Stimulated activated CD8-positive, alpha-beta memory T cell treated with anti-CD3 and anti-CD28 coated beads, Interleukin-12 subunit alpha, Interleukin-12 subunit beta, amount 100 ng/mL, for 4 hours (primary cell): ENCODE measurements around the gene LAMP2.

ENCODE experiments used
- DNase-seq: peaks from one replicate; pipeline ENCODE4 v3.0.0-alpha.2; 2020; ENCODE audit warnings: low read depth

The LAMP2 gene

DNA sequence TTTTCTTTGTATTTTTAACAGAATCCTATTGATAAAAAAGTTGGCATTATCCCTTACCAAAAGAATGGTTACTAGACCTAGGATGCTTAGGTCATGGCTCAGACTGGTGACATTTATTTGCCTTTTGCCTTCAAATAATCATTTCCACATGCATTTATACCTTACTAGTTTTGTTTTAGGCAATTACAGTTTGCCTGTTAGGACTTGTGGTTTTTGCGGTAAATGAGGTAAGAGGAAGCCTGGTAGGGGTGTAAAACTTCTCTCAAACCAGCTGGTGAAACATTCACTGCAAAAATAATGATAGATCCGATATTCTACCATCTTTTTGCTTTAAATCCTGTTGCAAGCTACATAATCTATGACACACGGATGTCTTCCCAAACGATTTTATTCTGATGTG is 12.1 kb downstream of the LAMP2 start:
- no peak for DNase-seq

DNA sequence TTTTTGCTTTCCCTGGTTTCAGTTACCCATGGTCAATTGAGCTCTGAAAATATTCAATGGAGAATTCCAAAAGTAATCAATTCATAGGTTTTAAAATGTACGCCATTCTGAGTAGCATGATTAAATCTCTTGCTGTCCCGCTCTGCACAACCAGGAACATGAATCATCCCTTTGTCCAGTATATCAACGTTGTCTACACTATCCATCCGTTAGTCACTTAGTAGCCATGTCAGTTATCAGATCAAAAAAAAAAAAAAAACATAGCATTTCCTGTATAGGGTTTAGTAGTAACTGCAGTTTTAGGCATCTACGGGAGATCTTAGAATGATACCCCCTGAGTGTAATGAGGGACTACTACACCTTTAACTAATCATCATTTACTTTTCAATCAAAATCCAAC is 15.1 kb downstream of the LAMP2 start:
- DNase-seq: no peak

DNA sequence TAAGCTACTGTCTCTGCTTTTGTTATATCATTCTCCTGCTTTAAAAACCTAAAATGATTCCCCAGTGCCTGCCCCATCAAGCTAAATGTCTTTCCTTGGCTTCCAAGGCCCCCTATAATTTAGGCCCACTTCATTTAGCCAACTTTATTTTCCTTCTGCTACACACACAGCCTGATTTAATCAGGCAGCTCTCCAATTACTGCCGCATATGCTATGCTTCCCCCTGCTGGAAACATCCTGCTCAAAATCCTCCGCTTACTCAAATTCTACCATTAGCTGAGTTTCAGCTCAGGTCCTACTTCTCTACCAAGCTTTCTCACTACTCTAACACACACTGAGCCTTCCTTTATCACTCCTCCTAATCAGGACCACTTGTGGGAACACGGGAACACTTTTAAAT is 17.0 kb downstream of the LAMP2 start:
- DNase-seq: no peak

DNA sequence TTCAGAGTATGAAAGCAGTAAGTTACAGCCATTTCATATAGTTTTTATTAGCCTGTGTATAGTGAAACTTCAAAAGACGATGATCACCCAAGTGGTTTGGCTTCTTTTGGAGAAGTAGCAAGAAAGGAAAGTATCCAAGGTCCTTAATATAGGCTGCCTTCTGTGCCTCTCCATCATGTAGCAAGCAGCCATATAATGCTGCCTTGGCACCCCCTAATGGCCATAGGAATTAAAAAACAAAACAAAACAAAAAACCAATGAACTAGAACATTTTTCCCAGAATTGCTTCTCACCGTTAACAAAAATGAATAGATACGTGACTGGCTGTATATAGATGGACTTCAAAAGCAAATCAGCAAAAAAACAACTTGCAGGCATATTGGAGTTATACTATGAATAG is 18.9 kb downstream of the LAMP2 start:
- no peak for DNase-seq

DNA sequence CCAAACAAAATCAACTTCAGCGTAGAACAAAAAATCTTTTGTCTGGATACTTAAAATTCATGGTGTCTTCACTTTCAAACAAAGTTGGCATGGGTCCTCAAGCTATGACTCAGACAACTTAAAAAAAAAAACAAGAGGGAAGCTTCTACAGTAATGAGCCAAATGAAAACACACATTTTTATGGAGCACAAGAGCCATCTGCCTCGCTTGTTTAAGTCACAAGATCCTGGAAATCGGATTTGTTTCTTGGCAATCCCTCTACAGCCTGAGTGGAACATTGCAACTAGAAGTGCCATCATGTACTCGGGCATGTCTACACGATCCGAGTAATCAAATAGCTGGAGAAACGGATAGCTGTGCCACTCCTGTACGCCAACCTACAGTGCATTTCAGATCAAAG is 22.6 kb downstream of the LAMP2 start:
- DNase-seq: no peak

DNA sequence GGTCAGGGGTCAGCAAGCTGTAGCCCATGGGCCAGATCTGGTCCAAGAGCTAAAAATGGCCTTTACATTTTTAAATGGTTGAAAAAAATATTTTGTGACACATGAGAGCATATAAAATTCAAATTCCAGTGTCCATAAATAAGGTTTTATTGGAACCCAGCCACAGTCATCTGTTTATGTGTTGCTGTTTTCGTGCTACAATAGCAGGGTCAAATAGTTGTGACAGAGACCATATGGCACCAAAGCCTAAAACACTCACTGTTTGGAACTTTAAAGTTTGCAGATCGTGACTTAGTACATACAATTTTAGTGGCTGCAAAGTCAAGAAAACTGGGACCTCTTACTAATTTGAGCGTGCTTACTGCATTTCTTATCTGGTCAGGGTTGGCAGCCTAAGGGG is 29.2 kb downstream of the LAMP2 start:
- DNase-seq: no peak

DNA sequence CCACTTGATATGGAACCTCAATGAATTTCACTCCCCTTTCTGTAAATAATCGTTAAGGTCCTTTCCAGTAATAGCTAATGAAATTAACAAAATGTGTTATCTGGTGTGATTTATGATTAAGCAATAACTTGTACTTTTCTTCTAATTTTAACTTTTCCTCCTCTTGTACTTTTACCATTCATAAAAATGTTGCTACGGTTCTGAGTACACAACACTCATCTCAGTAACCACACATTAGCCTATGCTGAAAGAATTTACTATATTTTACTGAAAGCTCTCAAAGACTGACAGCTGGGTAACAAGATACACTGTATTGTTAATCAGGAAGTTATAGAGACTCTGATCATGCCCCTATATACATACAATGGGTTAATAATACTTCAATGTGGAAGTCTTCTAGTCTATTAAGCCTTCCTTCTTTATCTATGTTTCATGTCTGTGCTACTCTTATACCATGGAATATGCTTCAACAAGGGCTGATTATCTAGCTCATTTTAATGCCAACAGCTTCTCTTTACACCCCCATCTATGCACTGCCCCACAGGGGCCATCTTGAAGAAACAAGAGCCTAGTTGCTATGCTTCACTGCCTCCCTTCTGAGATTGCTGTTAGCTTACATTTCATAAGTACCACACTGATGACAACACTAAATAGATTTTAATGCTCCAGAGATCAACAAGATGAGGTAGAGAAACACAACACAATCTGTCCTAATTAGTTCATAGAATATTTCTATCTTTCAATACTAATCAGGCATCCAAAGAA is 39.1 kb downstream of the LAMP2 start:
- DNase-seq: no peak

DNA sequence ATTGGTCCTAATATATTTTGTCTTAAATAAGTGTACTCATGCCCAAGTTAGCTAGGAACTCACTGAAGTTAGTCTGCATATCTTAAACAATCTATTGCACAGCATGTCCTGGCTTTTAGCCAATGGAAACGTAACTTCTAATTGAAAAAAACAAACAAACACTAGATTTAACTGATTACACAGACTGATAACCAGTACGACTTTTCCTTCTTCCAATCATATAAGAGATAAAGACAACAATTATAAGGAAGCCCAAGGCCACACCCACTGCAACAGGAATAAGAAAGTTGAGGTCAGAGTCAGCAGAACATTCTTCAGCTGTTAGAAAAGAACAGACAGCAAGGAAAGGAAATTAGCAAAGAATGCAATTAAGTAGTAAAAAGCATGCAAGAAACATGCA is 40.8 kb downstream of the LAMP2 start:
- DNase-seq: no peak

DNA sequence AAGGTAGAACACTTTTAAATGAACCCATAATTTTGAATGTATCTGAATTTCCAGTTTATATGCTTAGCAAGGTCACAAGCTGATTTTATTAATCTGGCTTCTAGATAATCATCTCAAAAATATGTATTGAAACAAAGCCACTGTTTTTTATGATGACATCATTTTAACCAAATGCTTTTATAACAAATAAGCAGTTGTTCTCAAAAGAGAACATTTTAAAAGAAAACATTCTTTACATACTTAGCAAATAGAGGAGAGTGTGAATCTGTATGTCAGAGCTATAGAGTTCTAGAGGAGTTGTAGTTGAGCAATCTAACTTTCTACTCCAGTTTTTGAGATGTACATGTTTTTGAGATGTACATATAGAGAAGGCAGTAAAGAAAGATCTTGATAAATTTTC is 42.5 kb downstream of the LAMP2 start:
- DNase-seq: no peak

DNA sequence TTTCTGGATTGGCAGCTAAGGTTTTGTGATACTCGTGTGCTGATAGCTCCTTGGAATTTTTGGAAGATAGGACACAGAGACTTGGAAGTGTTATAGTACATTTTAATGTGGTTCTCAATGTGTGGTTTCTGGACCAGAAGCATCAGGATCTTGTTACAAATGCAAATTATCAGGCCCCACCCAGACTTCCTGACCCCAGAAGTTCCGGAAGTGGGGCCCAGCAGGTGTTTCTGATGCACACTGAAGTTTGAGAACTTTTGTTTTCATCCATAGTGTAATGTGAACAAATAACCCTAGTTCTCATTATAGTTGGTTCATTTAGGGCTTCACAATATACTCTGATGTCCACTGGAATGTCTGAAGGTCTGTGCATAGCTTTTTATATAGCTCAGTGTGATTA is 49.6 kb downstream of the LAMP2 start:
- no peak for DNase-seq

DNA sequence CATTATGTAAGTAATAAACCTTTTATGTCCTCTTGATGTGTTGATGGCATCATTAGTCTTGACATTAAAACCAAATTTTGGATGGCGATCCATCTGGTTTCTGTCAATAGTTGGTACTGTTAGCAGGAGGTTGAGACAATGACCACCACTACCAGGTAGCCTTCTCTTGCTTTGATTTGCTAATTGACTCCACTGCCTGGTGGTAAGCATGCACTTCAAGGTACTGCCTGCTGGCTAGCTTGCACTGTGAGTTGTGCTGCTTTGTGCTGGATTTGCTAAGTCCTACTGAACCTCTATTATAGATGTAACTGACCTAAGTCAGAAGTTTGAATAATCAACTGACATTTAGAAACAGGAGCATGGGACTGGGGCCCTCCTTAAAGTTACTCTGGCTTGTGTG is 60.9 kb downstream of the LAMP2 start:
- no peak for DNase-seq

DNA sequence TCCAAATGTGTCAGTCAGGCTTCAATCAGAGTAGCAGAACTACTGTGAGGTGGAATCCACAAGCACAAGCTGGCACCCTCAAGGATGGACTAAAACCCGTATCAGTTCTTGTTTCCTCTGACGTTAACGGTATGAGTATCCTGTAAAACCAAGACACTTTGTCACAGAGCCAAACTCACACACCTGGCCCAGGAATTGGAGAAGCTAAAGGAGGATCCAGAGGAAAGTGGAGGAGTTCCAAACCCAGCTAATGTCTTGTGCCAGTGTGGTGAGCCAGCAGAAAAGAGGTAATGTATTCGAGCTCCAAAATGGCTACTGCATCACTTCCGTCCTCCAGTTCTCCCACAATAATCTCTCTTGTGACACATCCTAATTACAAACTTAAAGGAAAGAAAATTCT is 62.5 kb downstream of the LAMP2 start:
- DNase-seq: no peak

DNA sequence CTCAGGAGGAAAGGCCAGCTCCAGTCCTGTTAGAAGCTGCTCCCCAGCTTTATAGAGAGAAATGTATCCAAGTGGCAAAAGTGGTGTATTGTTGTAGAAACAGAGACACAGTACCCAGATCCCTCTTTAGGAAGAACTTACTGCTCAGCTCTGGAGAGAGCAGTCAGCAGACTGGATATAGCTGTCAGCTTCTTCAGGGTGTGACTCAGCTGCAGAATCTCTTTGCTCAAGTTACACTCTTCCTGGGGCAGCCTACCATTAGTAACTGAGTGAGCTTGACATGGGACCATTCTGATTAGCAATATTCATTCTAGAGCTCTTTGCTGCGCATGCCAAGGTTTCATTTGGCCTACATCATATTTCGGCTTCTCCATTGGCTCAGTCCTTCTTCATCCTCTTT is 66.7 kb downstream of the LAMP2 start:
- no peak for DNase-seq

DNA sequence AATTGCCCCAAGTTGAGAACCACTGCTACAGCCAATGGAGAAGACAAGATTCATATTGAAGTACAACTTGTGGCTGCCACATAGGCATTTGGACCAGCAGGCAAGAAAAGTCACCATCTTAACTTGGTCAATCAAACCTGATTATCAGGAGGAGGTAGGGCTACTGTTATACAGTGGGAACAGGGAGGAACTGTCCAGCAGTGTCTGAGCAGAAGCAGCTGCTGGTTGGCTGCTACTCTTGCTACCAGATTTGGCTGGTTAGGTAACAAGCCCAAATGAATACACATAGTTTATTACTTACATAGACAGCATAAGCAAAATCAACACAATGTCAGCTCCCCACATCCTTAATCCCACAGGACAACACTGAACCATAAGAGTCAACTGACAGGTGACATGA is 67.8 kb downstream of the LAMP2 start:
- no peak for DNase-seq

DNA sequence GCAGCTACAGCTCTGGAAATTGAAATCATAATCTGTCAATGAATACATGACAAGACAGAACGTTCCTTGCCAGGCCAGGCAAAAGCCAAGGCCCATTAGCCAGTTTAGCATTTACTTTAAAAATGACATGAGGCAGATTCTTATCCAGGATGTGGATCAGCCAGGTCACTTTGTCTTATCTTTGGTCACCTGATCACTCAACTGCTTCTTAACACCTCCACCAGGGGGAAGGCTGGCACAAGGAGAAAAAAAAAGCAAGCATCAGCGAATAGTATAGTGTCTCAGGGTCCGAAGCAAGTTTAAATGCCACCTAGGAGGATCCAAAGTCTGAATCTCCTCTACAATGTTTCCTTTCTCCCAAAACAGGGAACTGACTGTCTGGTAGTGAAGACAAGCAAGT is 88.4 kb downstream of the LAMP2 start:
- DNase-seq: no peak

DNA sequence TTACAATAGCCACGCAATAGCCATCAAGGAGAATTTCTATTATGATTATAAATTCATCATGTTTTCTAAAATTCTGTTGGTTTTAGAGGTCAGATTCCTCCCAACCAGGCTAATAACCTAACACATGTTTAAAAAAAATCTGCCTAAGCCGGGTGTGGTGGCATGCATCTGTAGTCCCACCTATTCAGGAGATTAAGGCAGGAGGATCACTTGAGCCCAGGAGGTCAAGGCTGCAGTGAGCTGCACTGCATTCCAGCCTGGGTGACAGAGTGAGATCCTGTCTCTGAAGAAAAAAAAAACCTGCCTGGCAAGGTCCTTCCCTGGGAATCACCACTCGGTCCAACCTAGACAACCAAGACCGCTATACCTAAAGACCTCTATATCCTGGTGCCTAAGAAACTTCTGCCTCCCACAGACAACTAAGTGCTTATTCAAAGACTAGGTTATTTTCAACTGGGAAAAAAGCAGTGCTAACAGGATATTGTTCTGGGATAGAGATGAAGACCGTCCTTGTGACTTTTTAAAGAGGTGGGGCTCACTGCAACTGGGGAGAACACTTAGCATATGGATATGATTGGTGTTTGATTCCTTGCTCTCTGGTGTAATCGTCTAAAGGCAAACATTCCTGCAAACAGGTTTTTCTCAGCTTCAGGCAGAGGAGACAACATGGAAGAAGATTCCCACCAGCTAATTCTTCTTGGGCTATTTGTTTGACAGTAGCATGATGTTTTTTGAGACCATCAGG is 89.0 kb downstream of the LAMP2 start:
- no peak for DNase-seq

DNA sequence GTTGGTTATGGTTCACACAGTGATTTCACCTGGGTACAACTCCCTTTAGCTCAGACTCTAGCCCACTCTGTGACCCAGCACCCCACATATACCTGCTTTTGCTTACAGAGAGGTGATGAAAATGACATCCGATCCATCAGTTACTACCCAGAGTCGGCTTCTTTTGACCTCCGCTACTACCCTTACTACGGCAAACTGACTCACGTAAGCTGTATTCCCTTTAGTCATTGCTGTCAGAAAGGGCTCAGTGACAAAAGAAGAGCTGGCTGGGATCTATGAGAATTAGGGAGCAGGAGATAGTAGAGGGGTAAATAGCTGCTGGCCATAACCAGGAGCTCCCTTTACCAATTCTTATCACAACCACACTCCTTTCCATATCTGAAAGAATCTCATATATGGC is 90.5 kb downstream of the LAMP2 start:
- no peak for DNase-seq
